Skeletal muscle satellite cell (primary cell): ENCODE measurements around the gene TBC1D16.
"Not testable (repeated sequence)": the region's sequence is repeated elsewhere in the genome, so short reads cannot be mapped to it uniquely, and the experiment has no call there.

Source experiments
- H3K27me3 ChIP-seq: 2 replicates; pipeline ENCODE4 v1.7.0; 2013; ENCODE audit warnings: low read length; ENCODE audit not compliant: control insufficient read depth, insufficient read depth
- H3K36me3 ChIP-seq: 2 replicates; pipeline ENCODE4 v1.7.0; 2013; ENCODE audit warnings: mild to moderate bottlenecking, control low read depth, low read length; ENCODE audit not compliant: insufficient read depth
- H3K4me1 ChIP-seq: 2 replicates; pipeline ENCODE4 v1.7.0; 2013; ENCODE audit warnings: low read length; ENCODE audit not compliant: control insufficient read depth, insufficient read depth
- H3K4me2 ChIP-seq: 2 replicates; pipeline ENCODE4 v1.7.0; 2013; ENCODE audit warnings: mild to moderate bottlenecking, low read length
- H3K4me3 ChIP-seq: 2 replicates; pipeline ENCODE4 v1.7.0; 2013; ENCODE audit warnings: low read length
- H3K9ac ChIP-seq: 2 replicates; pipeline ENCODE4 v1.7.0; 2013; ENCODE audit warnings: mild to moderate bottlenecking, low read depth, low read length, moderate library complexity
- H3K9me3 ChIP-seq: replicated peaks from 2 replicates; pipeline ENCODE4 v1.7.0; 2013; ENCODE audit warnings: mild to moderate bottlenecking, control low read depth, low read length

Gene TBC1D16

GRCh38 chr17:79956853-79957252 is 78.8 kb downstream of the TBC1D16 start:
- Histone ChIP-seq H3K27me3 (no peaks in the 10 kb centered on the region), H3K4me3 (no peak overlapping the region), H3K9ac (no peak overlapping the region), H3K36me3 (no peaks in the 10 kb centered on the region), H3K4me2 (no peak overlapping the region), H3K9me3 (no peaks in the 10 kb centered on the region), H3K4me1 (peaks cover 8% of the 10 kb centered on the region)

GRCh38 chr17:79956441-79956735 is 79.3 kb downstream of the TBC1D16 start:
- not testable (repeated sequence) for H3K9me3 ChIP-seq, H3K27me3 ChIP-seq, H3K4me3 ChIP-seq, H3K36me3 ChIP-seq, H3K9ac ChIP-seq, H3K4me2 ChIP-seq
- H3K4me1 ChIP-seq: peaks cover 12% of the 10 kb centered on the region

- H3K9me3 ChIP-seq: no peaks in the 10 kb centered on the region
- H3K9ac ChIP-seq: no peak overlapping the region
- H3K36me3 ChIP-seq: no peaks in the 10 kb centered on the region
- no peaks in the 10 kb centered on the region for H3K27me3 ChIP-seq
- no peak overlapping the region for H3K4me2 ChIP-seq
- no peak overlapping the region for H3K4me3 ChIP-seq
- peaks cover 18% of the 10 kb centered on the region for H3K4me1 ChIP-seq
Observed at GRCh38 chr17:79955691-79956440, 79.8 kb downstream of the TBC1D16 start.

GRCh38 chr17:79955167-79955549 is 80.5 kb downstream of the TBC1D16 start:
- H3K4me2 ChIP-seq: no peak overlapping the region
- no peaks in the 10 kb centered on the region for H3K9me3 ChIP-seq
- no peaks in the 10 kb centered on the region for H3K27me3 ChIP-seq
- no peak overlapping the region for H3K4me3 ChIP-seq
- H3K36me3 ChIP-seq: no peaks in the 10 kb centered on the region
- peaks cover 20% of the 10 kb centered on the region for H3K4me1 ChIP-seq
- no peak overlapping the region for H3K9ac ChIP-seq

GRCh38 chr17:79954281-79955166 is 81.1 kb downstream of the TBC1D16 start:
- no peak overlapping the region for H3K9ac ChIP-seq

GRCh38 chr17:79953335-79953734 is 82.3 kb downstream of the TBC1D16 start:
- no peak overlapping the region for H3K4me3 ChIP-seq
- no peak overlapping the region for H3K4me2 ChIP-seq
- H3K9me3 ChIP-seq: no peaks in the 10 kb centered on the region
- peaks cover 13% of the 10 kb centered on the region for H3K36me3 ChIP-seq
- H3K4me1 ChIP-seq: peaks cover 20% of the 10 kb centered on the region
- no peaks in the 10 kb centered on the region for H3K27me3 ChIP-seq
- H3K9ac ChIP-seq: no peak overlapping the region

More at GRCh38 chr17:79954281-79955166, 81.1 kb downstream of the TBC1D16 start:
- Histone ChIP-seq H3K36me3 (peaks cover 1% of the 10 kb centered on the region), H3K4me2 (no peak overlapping the region), H3K9me3 (no peaks in the 10 kb centered on the region), H3K4me1 (peaks cover 20% of the 10 kb centered on the region), H3K4me3 (no peak overlapping the region), H3K27me3 (no peaks in the 10 kb centered on the region)

GRCh38 chr17:79952901-79953300 is 82.8 kb downstream of the TBC1D16 start:
- Histone ChIP-seq H3K9me3 (no peaks in the 10 kb centered on the region), H3K4me2 (no peak overlapping the region), H3K27me3 (no peaks in the 10 kb centered on the region), H3K4me3 (no peak overlapping the region), H3K9ac (no peak overlapping the region), H3K36me3 (peaks cover 15% of the 10 kb centered on the region), H3K4me1 (peaks cover 21% of the 10 kb centered on the region)

GRCh38 chr17:79952265-79952877 is 83.3 kb downstream of the TBC1D16 start:
- H3K4me1 ChIP-seq: peaks cover 26% of the 10 kb centered on the region
- H3K27me3 ChIP-seq: no peaks in the 10 kb centered on the region
- H3K9me3 ChIP-seq: no peaks in the 10 kb centered on the region
- peaks cover 15% of the 10 kb centered on the region for H3K36me3 ChIP-seq
- peak overlapping the region; percentile 10 for H3K9ac ChIP-seq
- no peak overlapping the region for H3K4me3 ChIP-seq
- H3K4me2 ChIP-seq: peak overlapping the region; percentile 54

- H3K4me3 ChIP-seq: no peak overlapping the region
- H3K9ac ChIP-seq: peak overlapping the region; percentile 10
- peaks cover 34% of the 10 kb centered on the region for H3K4me1 ChIP-seq
- H3K36me3 ChIP-seq: peaks cover 20% of the 10 kb centered on the region
- H3K4me2 ChIP-seq: peak overlapping the region; percentile 54
- no peaks in the 10 kb centered on the region for H3K9me3 ChIP-seq
- H3K27me3 ChIP-seq: no peaks in the 10 kb centered on the region
Observed at GRCh38 chr17:79951361-79952264, 84.1 kb downstream of the TBC1D16 start.

GRCh38 chr17:79950751-79951150 is 84.9 kb downstream of the TBC1D16 start:
- Histone ChIP-seq H3K4me3 (no peak overlapping the region), H3K9ac (no peak overlapping the region), H3K4me1 (peaks cover 36% of the 10 kb centered on the region), H3K4me2 (no peak overlapping the region), H3K9me3 (no peaks in the 10 kb centered on the region), H3K27me3 (no peaks in the 10 kb centered on the region), H3K36me3 (peaks cover 22% of the 10 kb centered on the region)

- H3K4me1 ChIP-seq: peaks cover 36% of the 10 kb centered on the region
- no peak overlapping the region for H3K4me3 ChIP-seq
- H3K27me3 ChIP-seq: no peaks in the 10 kb centered on the region
- H3K4me2 ChIP-seq: no peak overlapping the region
- H3K9me3 ChIP-seq: no peaks in the 10 kb centered on the region
- peaks cover 22% of the 10 kb centered on the region for H3K36me3 ChIP-seq
- no peak overlapping the region for H3K9ac ChIP-seq
Observed at GRCh38 chr17:79950306-79950705, 85.4 kb downstream of the TBC1D16 start.
